ENCODE results near the gene PLCG1.

DNA sequence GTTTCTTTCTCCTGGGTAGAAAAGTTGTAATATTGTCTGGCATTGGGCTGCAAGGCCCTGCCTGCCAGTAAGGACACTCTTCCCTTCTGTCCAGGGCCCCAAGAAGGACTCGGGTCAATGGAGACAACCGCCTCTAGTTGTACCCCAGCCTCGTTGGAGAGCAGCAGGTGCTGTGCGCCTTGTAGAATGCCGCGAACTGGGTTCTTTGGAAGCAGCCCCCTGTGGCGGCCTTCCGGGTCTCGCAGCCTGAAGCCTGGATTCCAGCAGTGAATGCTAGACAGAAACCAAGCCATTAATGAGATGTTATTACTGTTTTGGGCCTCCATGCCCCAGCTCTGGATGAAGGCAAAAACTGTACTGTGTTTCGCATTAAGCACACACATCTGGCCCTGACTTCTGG, 37.0 kb downstream of the PLCG1 start:
- TF ChIP-seq EP300 (conservative IDR thresholded peaks at IDR 0.05; ENCODE audit: poor library complexity, severe bottlenecking) (no peak), EZH2 (IDR thresholded peaks at IDR 0.05; ENCODE audit: borderline replicate concordance, insufficient read depth, low read length, poor library complexity, severe bottlenecking) (no peak), TAF1 (IDR thresholded peaks at IDR 0.05; ENCODE audit: low read depth) (no peak), RAD21 (conservative IDR thresholded peaks at IDR 0.05) (no peak), MXI1 (conservative IDR thresholded peaks at IDR 0.05; ENCODE audit: poor library complexity, severe bottlenecking) (no peak)
- TF ChIP-seq, protein P1, sequence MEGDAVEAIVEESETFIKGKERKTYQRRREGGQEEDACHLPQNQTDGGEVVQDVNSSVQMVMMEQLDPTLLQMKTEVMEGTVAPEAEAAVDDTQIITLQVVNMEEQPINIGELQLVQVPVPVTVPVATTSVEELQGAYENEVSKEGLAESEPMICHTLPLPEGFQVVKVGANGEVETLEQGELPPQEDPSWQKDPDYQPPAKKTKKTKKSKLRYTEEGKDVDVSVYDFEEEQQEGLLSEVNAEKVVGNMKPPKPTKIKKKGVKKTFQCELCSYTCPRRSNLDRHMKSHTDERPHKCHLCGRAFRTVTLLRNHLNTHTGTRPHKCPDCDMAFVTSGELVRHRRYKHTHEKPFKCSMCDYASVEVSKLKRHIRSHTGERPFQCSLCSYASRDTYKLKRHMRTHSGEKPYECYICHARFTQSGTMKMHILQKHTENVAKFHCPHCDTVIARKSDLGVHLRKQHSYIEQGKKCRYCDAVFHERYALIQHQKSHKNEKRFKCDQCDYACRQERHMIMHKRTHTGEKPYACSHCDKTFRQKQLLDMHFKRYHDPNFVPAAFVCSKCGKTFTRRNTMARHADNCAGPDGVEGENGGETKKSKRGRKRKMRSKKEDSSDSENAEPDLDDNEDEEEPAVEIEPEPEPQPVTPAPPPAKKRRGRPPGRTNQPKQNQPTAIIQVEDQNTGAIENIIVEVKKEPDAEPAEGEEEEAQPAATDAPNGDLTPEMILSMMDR (IDR thresholded peaks at IDR 0.05; ENCODE audit: poor library complexity, severe bottlenecking): no peak

Data from neural cell (in vitro differentiated cells).